ENCODE data around the gene TP53TG5.

TP53TG5 gene

GRCh38 chr20:45344168-45344860, 33.8 kb downstream of the TP53TG5 start:
- Histone ChIP-seq H3K36me3 (ENCODE audit: control insufficient read depth in 2 of 2, insufficient read depth in 1 of 2, low read length in 2 of 2) (peaks cover 0 to 9% of the 10 kb centered on the region in 2 experiments; a peak in 1 of 3 replicates), H3K4me3 (ENCODE audit: low read depth, low read length) (no peak overlapping the region), H3K4me1 (ENCODE audit: control insufficient read depth, insufficient read depth, low read length) (peaks cover 38% of the 10 kb centered on the region), H3K9me3 (ENCODE audit: control insufficient read depth, insufficient read depth, low read depth, low read length) (no peaks in the 10 kb centered on the region), H3K27ac (ENCODE audit: extremely low read depth, low read depth, low read length) (peak overlapping the region; percentile 44; the same call in 1 of the 2 replicates)
- TF ChIP-seq ZFP69B (tag by site-specific recombination; IDR thresholded peaks at IDR 0.05), result no peak
- TF ChIP-seq ZFP37 (tag by site-specific recombination; IDR thresholded peaks at IDR 0.05), result peak; percentile 49; the same call in 1 of the 2 replicates
- TF ChIP-seq ZNF184 (tag by site-specific recombination; IDR thresholded peaks at IDR 0.05), result peak; percentile 51; the same call in 1 of the 2 replicates
- peak; percentile 20; the same call in 1 of the 2 replicates for TF ChIP-seq ZEB2 (tag by site-specific recombination; IDR thresholded peaks at IDR 0.05)
- peak; percentile 23; the same call in 1 of the 2 replicates for TF ChIP-seq SP2 (tag by site-specific recombination; IDR thresholded peaks at IDR 0.05)
- no peak for TF ChIP-seq TSHZ1 (tag by site-specific recombination; IDR thresholded peaks at IDR 0.05; ENCODE audit: borderline replicate concordance)
- TF ChIP-seq SP7 (tag by site-specific recombination; IDR thresholded peaks at IDR 0.05), result 0 out of 2 replicates have a peak, but pooled peaks have one; percentile 54
- peak; percentile 87 for TF ChIP-seq ZNF629 (tag by site-specific recombination; IDR thresholded peaks at IDR 0.05)
- TF ChIP-seq, protein P1, sequence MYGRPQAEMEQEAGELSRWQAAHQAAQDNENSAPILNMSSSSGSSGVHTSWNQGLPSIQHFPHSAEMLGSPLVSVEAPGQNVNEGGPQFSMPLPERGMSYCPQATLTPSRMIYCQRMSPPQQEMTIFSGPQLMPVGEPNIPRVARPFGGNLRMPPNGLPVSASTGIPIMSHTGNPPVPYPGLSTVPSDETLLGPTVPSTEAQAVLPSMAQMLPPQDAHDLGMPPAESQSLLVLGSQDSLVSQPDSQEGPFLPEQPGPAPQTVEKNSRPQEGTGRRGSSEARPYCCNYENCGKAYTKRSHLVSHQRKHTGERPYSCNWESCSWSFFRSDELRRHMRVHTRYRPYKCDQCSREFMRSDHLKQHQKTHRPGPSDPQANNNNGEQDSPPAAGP (tag by site-specific recombination; IDR thresholded peaks at IDR 0.05), result 0 out of 2 replicates have a peak, but pooled peaks have one; percentile 17
- no peak for TF ChIP-seq ZNF677 (tag by site-specific recombination; IDR thresholded peaks at IDR 0.05)
- peak; percentile 44; the same call in 1 of the 2 replicates for TF ChIP-seq PATZ1 (tag by site-specific recombination; IDR thresholded peaks at IDR 0.05)
- no peak for TF ChIP-seq ZNF548 (tag by site-specific recombination; IDR thresholded peaks at IDR 0.05)
- TF ChIP-seq ZNF600 (tag by site-specific recombination; IDR thresholded peaks at IDR 0.05), result 0 out of 2 replicates have a peak, but pooled peaks have one; percentile 18
- TF ChIP-seq, protein P2, sequence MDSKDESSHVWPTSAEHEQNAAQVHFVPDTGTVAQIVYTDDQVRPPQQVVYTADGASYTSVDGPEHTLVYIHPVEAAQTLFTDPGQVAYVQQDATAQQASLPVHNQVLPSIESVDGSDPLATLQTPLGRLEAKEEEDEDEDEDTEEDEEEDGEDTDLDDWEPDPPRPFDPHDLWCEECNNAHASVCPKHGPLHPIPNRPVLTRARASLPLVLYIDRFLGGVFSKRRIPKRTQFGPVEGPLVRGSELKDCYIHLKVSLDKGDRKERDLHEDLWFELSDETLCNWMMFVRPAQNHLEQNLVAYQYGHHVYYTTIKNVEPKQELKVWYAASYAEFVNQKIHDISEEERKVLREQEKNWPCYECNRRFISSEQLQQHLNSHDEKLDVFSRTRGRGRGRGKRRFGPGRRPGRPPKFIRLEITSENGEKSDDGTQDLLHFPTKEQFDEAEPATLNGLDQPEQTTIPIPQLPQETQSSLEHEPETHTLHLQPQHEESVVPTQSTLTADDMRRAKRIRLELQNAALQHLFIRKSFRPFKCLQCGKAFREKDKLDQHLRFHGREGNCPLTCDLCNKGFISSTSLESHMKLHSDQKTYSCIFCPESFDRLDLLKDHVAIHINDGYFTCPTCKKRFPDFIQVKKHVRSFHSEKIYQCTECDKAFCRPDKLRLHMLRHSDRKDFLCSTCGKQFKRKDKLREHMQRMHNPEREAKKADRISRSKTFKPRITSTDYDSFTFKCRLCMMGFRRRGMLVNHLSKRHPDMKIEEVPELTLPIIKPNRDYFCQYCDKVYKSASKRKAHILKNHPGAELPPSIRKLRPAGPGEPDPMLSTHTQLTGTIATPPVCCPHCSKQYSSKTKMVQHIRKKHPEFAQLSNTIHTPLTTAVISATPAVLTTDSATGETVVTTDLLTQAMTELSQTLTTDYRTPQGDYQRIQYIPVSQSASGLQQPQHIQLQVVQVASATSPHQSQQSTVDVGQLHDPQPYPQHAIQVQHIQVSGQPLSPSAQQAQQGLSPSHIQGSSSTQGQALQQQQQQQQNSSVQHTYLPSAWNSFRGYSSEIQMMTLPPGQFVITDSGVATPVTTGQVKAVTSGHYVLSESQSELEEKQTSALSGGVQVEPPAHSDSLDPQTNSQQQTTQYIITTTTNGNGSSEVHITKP (tag by site-specific recombination; IDR thresholded peaks at IDR 0.05), result peak; percentile 27
- TF ChIP-seq GLIS1 (tag by site-specific recombination; IDR thresholded peaks at IDR 0.05), result peak; percentile 15; the same call in 1 of the 2 replicates
- ChIA-PET CTCF (interaction anchor here (0.6 to 2.3 kb wide), 6 partner anchors 14 to 611 kb away, joined by 3 to 11 read pairs (median 3); partner anchors contain the start of gene SYS1), POLR2A (interaction anchor here (0.8 to 2.1 kb wide), 4 partner anchors 9 to 63 kb away, joined by 3 to 11 read pairs (median 5); partner anchors contain the start of gene SYS1)

Data from HEK293 (cell line).